GM19023 (cell line): ENCODE results near the gene LRRC27.
"Not testable (repeated sequence)": the region's sequence is repeated elsewhere in the genome, so short reads cannot be mapped to it uniquely, and the experiment has no call there.

ENCODE experiments used
- ATAC-seq: cut with Tn5 transposase; IDR thresholded peaks from one replicate; pipeline ENCODE4 v1.9.1; 2021; ENCODE audit warnings: mild to moderate bottlenecking, moderate library complexity; ENCODE audit not compliant: unreplicated experiment

LRRC27 gene

GRCh38 chr10:132335189-132336063, 3.4 kb downstream of the LRRC27 start:
- no peak for ATAC-seq

GRCh38 chr10:132336064-132336746, 4.2 kb downstream of the LRRC27 start:
- no peak for ATAC-seq

- ATAC-seq: no peak
Observed at GRCh38 chr10:132336919-132337407, 5.0 kb downstream of the LRRC27 start.

GRCh38 chr10:132337854-132338253, 5.9 kb downstream of the LRRC27 start:
- not testable (repeated sequence) for ATAC-seq

GRCh38 chr10:132338876-132339275, 6.9 kb downstream of the LRRC27 start:
- no peak for ATAC-seq

- no peak for ATAC-seq
Observed at GRCh38 chr10:132339276-132339675, 7.3 kb downstream of the LRRC27 start.

- no peak for ATAC-seq
Observed at GRCh38 chr10:132341017-132341416, 9.0 kb downstream of the LRRC27 start.

- no peak for ATAC-seq
Observed at GRCh38 chr10:132341781-132342180, 9.8 kb downstream of the LRRC27 start.

- ATAC-seq: no peak
Observed at GRCh38 chr10:132342553-132342952, 10.6 kb downstream of the LRRC27 start.

GRCh38 chr10:132344386-132344785, 12.4 kb downstream of the LRRC27 start:
- ATAC-seq: no peak

GRCh38 chr10:132345345-132345744, 13.4 kb downstream of the LRRC27 start:
- ATAC-seq: no peak

GRCh38 chr10:132346806-132347205, 14.8 kb downstream of the LRRC27 start:
- no peak for ATAC-seq

- no peak for ATAC-seq
Observed at GRCh38 chr10:132347211-132347930, 15.4 kb downstream of the LRRC27 start.

- ATAC-seq: no peak
Observed at GRCh38 chr10:132347931-132348267, 15.9 kb downstream of the LRRC27 start.

GRCh38 chr10:132349766-132350165, 17.8 kb downstream of the LRRC27 start:
- ATAC-seq: no peak

- ATAC-seq: no peak
Observed at GRCh38 chr10:132350391-132350790, 18.4 kb downstream of the LRRC27 start.

GRCh38 chr10:132350946-132351345, 19.0 kb downstream of the LRRC27 start:
- no peak for ATAC-seq

- ATAC-seq: no peak
Observed at GRCh38 chr10:132351611-132352010, 19.6 kb downstream of the LRRC27 start.

GRCh38 chr10:132352462-132353308, 20.7 kb downstream of the LRRC27 start:
- ATAC-seq: peak; percentile 75
